ENCODE data around the gene ZNF580. TPM values are rescaled to one million over a fixed set of nuclear protein-coding genes. Genes with fewer than 3 reads are reported as not detected.

The ZNF580 gene, protein sequence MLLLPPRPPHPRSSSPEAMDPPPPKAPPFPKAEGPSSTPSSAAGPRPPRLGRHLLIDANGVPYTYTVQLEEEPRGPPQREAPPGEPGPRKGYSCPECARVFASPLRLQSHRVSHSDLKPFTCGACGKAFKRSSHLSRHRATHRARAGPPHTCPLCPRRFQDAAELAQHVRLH
- total RNA-seq = 1.3 and 2.0 TPM in 2 replicates

DNA sequence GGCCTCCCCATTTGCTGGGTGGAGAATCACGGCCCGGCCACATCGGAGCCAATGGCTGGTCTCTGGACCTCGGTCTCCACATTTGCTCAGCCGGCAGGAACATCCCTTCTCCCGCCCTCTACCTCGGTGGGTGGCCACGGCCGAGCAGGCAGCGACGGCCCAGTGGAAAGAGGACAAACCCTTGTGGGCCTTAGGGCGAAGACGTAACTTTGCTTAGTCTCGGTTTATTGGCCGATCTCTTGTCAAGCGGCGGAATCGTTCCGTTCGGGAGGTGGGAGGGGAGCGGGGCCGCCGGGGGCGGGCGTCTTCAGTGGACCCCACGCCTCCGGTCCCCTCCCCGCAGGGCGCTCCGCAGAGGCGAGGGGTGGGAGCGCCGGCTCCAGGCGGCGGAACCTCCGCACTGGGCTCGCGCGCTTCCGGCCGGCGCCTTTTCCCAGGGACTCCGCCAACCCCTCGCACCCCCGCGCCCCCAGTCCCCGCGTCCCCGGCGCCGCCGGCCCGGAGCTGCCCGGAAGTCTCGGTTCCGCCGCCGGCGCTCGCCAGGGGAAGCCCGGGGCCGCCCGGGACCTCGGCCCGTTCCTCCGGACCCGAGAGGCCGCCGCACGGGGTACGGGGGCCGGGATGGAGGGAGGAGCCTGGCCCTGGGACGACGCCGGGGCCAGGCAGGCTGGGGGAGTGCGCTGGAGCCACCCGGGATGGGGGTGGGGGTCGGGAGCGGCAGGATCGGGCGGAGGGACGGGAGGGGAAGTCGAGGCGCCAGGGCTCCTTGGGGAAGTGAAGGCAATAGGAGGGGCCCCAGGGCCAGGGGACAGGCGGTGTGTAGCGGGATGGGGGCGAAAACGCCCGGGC, at the start of gene ZNF580:
Gene ZNF580, plus strand, starts transcription at position 426 of the 849 bp plus-strand sequence. CDS start 1,507 bp downstream, outside the sequence.
- peak; percentile 62 to 73 for DNase-seq (ENCODE audit: low read depth in 2 of 2)

DNA sequence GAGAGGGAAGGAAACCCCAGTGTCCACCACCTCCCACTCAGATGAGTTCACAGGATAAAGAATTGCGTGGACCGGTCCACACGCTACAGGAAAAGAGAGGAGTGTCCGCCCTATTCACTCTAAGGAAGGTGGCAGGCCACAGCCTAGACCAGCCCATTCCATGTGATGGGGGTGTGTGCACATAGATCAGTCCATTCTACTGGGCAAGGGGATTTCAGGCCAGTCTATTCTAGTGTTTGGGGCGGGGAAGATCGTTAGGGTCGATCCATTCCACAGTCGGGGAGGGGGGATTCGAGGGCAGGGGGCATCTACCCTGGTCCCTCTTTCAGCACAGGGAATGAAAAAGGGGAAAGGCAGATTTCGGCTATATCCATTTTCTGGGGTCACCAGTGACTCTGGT, 49.2 kb upstream of the ZNF580 start:
- DNase-seq (ENCODE audit: low read depth in 2 of 2) = no peak

DNA sequence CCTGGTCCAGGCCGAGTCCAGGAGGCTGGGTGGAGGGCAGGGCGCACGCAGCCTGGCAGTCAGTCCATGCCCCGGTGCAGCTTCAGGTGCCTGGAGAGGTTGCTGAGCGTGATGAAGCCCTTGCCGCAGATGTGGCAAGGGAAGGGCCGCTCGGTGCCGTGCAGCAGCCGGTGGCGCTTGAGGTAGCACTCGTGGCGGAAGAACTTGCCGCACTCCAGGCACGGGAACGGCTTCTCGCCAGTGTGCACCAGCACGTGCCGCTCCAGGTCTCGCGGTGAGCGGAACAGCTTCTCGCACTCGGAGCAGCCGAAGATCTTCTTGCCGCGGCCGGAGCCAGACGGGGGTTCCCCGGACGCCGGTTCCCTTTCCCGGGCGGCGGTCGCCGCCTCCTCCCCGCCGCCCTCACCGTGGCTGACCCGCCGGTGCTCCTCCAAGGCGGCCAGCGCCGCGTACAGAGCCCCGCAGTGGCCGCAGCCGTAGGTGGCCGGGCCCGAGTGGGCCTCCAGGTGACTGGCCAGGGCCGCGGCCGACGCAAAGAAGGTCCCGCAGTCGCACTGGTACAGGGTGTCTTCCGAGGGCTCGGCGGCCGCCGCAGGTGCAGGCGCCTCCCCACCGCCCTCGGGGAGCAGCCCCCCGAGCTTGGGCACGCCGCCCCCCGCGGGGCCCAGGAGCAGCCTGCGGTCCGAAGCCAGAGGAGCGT, 48.3 kb upstream of the ZNF580 start:
- no peak for DNase-seq (ENCODE audit: low read depth in 2 of 2)

DNA sequence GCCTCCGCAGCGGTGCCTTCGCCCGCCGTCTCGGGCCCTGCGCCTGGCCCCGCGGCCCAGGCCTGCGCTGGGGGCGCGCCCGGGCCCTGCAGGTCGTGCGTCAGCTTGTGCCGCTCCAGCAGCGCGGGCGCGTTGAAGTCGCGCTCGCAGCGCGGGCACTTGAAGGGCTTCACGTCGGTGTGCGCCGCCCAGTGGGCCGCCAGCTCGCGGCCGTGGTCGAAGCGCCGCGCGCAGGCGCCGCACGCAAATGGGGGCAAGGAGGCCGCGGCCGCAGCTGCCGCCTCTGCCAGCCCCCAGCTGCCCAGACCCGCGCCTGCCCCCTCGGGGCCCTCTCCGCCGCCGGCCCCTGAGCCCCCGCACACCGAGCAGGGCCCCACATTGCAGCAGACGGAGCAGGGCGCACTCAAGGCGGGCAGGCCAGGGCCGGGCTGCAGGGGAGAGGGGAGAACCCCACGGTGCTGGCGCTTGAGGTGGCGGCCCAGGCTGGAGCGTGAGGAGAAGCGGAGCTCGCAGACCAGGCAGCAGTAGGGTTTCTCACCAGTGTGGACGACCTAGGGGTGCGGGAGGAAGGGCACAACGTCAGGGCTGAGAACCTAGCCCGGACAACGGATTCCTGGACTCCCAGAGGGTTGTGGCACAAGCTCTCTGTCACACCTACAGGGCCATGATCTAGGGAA, 47.6 kb upstream of the ZNF580 start:
- no peak for DNase-seq (ENCODE audit: low read depth in 2 of 2)

DNA sequence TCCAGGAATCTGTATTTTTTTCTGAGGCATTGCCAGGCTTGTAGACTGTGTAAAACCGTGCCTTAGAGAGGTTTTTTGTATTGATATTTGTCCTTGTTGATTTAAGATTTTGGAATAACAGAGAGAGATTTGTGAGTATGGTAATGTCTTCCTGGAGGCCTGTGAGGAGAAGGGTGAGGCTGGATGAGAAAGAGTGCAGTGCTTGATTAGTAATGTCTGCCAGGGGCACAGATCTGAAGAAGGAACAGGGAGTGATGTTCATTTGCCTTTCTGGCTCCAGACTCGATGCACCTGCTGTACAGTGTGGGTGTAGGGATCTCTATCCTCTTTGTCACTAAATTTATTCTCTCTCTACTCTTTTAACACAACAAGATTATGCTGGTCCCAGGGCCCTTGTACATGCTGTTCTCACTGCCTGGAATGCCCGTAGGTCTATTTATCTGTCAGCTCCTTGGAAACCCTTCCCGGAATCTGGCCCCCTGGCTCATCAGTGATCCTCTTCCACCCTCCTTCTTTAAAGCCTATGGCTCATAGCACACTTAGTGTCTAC, 45.7 kb upstream of the ZNF580 start:
- DNase-seq (ENCODE audit: low read depth in 2 of 2) = no peak

DNA sequence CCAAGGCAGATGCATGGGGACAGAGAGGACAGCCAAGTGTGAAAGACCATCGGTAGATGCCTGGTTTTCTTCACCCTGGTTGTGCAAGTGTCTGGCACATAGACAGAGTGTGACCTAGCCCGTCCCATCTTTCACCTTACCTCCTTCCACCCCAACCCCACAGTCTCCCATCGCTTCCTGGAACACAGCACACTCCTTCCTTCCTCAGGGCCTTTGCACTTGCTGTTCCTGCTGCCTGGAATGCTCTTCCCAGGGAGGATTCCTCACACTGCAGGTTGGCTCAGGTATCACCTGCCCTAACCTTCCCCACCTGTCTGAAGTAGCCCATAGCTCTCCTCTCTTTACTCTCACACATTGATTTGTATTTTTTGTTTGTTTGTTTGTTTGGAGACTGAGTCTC, 44.5 kb upstream of the ZNF580 start:
- no peak for DNase-seq (ENCODE audit: low read depth in 2 of 2)

- no peak for DNase-seq (ENCODE audit: low read depth in 2 of 2)
Measured at GRCh38 chr19:55597501-55597921, 43.3 kb upstream of the ZNF580 start.

DNA sequence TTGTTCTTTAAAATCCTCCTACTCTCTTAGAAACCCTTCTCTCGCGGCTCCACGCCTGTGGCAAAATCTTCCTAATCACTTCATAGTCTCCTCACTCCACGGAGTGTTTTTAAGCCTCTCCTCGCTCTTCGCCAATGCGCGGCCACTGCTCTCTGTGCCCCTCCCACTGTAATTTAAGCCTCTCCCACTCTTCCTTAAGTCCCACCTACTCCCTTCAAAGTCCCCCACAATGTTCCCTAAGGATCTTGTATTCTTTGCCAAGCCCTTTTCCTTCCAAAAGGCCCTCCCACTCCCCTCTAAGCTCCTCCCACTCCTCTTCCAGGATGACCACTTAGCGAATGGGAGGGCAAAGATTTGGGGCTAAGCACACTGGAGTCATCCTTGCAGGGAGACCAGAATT, 42.8 kb upstream of the ZNF580 start:
- no peak for DNase-seq (ENCODE audit: low read depth in 2 of 2)

- DNase-seq (ENCODE audit: low read depth in 2 of 2) = peak; percentile 98
Measured at GRCh38 chr19:55598719-55599467, 41.9 kb upstream of the ZNF580 start.

GRCh38 chr19:55599468-55599841, 41.3 kb upstream of the ZNF580 start, which contains the start of gene FIZ1:
Gene FIZ1 (minus strand): TSS chr19:55599517. CDS start chr19:55597865, 1,652 bp downstream.
- peak; percentile 99 for DNase-seq (ENCODE audit: low read depth in 2 of 2)

- DNase-seq (ENCODE audit: low read depth in 2 of 2) = peak; percentile 89 to 91
Measured at GRCh38 chr19:55599842-55600661, 40.8 kb upstream of the ZNF580 start, which contains the start of gene ZNF524. Gene ZNF524 (plus strand): TSS chr19:55600288. CDS start chr19:55602113, 1,825 bp downstream.

DNA sequence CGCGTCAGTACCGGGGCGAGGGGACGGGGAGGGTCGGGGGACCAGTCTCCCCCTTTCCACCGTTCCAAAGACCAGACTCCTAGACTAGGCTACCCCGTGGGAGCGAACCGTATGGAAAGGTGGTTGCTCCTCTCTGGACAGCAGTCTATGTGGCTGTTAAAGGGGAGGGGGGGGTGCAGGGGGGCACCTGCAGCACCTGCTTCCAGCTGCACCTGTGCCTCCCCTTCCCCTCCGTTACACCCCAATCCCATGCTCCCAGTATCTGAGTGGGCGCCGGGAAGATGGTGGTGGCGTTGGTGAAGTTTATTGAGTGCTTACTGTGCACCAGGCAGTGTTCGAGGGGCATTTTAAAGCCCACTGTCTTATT, 40.2 kb upstream of the ZNF580 start:
- DNase-seq (ENCODE audit: low read depth in 2 of 2) = no peak

GRCh38 chr19:55601084-55601483, 39.7 kb upstream of the ZNF580 start:
- no peak for DNase-seq (ENCODE audit: low read depth in 2 of 2)

GRCh38 chr19:55602104-55603001, 38.4 kb upstream of the ZNF580 start:
- no peak for DNase-seq (ENCODE audit: low read depth in 2 of 2)

- no peak for DNase-seq (ENCODE audit: low read depth in 2 of 2)
Measured at GRCh38 chr19:55603115-55603514, 37.7 kb upstream of the ZNF580 start.

- no peak for DNase-seq (ENCODE audit: low read depth in 2 of 2)
Measured at GRCh38 chr19:55603581-55604292, 37.1 kb upstream of the ZNF580 start.

- DNase-seq (ENCODE audit: low read depth in 2 of 2) = peak; percentile 97 to 98
Measured at GRCh38 chr19:55605207-55605636, 35.6 kb upstream of the ZNF580 start.

All from lung microvascular endothelial cell (primary cell).